Measurements from ENCODE around the gene TMEM45A. TPM values are rescaled to one million over a fixed set of nuclear protein-coding genes. Genes with fewer than 3 reads are reported as not detected.
"Not testable (repeated sequence)": the region's sequence is repeated elsewhere in the genome, so short reads cannot be mapped to it uniquely, and the experiment has no call there.

The TMEM45A gene
- total RNA-seq, 4 donors from 2014 or later: 3.5 to 7.0 (median 4.1) TPM

DNA sequence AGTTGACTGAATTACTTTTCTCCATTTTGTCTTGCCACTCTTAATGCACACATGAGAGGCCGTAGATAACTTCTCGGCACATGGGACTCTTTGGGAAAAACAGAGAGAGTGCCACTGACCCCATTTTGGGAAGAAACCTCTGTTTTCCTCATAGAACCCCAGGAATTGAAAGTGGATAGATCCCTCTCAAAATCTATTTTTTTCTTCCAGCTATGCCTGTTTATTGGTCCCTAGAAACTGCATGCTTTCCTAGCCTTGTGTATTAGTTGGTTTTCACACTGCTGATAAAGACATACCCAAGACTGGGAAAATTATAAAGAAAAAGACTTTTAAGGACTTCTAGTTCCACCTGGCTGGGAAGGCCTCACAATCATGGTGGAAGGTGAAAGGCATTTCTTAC lies 23.7 kb upstream of the TMEM45A start:
- no peak for TF ChIP-seq POLR2A (IDR thresholded peaks at IDR 0.05)
- TF ChIP-seq, protein P1, sequence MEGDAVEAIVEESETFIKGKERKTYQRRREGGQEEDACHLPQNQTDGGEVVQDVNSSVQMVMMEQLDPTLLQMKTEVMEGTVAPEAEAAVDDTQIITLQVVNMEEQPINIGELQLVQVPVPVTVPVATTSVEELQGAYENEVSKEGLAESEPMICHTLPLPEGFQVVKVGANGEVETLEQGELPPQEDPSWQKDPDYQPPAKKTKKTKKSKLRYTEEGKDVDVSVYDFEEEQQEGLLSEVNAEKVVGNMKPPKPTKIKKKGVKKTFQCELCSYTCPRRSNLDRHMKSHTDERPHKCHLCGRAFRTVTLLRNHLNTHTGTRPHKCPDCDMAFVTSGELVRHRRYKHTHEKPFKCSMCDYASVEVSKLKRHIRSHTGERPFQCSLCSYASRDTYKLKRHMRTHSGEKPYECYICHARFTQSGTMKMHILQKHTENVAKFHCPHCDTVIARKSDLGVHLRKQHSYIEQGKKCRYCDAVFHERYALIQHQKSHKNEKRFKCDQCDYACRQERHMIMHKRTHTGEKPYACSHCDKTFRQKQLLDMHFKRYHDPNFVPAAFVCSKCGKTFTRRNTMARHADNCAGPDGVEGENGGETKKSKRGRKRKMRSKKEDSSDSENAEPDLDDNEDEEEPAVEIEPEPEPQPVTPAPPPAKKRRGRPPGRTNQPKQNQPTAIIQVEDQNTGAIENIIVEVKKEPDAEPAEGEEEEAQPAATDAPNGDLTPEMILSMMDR (IDR thresholded peaks at IDR 0.05 in 4 of 5, conservative IDR thresholded peaks at IDR 0.05 in 1 of 5): no peak
- no peak overlapping the region for H3K4me3 ChIP-seq
- H3K27ac ChIP-seq: no peak overlapping the region
- intact Hi-C loops (cut with DNase I; ENCODE audit: low total_unique reads) (no loop called here), in situ Hi-C loops (cut with MboI; ENCODE audit: low sequenced_read_pairs in 4 of 4) (no loop called here)
- ATAC-seq (no peak), DNase-seq (no peak)
- no peaks in the 10 kb centered on the region for H3K9me3 ChIP-seq
- no peaks in the 10 kb centered on the region for H3K36me3 ChIP-seq
- no peaks in the 10 kb centered on the region for H3K27me3 ChIP-seq
- H3K4me1 ChIP-seq: no peaks in the 10 kb centered on the region

DNA sequence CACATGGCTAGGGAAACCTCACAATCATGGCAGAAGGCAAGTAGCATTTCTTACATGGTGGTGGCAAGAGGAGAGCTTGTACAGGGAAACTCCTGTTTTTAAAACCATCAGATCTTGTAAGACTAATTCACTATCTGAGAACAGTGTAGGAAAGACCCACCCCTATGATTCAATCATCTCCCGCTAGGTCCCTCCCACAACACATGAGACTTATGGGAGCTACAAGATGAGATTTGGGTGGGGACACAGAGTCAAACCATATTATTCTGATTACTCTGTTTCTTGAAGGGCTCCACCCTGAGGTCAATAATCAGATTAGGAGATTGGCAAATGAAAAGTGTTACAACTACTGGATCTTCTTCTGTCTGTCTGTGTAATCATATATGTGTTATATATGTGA lies 21.5 kb upstream of the TMEM45A start:
- Histone ChIP-seq H3K4me1 (no peaks in the 10 kb centered on the region), H3K27me3 (no peaks in the 10 kb centered on the region), H3K27ac (no peak overlapping the region), H3K9me3 (no peaks in the 10 kb centered on the region), H3K36me3 (no peaks in the 10 kb centered on the region), H3K4me3 (no peak overlapping the region)
- ATAC-seq (no peak), DNase-seq (no peak)
- intact Hi-C loops (cut with DNase I; ENCODE audit: low total_unique reads): no loop called here
- TF ChIP-seq POLR2A (IDR thresholded peaks at IDR 0.05): no peak
- TF ChIP-seq, protein P1 (IDR thresholded peaks at IDR 0.05 in 4 of 5, conservative IDR thresholded peaks at IDR 0.05 in 1 of 5): no peak
- in situ Hi-C loops (cut with MboI; ENCODE audit: low sequenced_read_pairs in 4 of 4): no loop called here

DNA sequence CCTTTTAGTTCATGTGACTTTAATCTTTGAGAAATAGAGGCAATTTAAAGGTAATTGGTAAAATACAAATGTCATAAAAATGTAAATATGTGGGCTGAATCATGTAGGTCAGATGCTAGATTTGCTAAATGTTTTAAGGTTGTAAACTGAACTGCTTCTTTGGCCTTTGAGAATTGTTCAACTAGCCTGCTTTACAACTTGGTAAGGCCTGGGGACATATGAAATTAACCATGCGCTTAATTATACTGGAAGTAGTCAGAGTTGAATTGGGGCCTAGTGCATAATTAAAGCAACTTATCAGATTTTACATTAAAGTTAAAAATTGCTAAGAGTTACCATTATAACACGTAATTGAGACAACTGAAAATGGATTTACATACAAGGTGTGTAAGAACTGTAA lies 21.0 kb upstream of the TMEM45A start:
- no peak overlapping the region for H3K27ac ChIP-seq
- in situ Hi-C loops (cut with MboI; ENCODE audit: low sequenced_read_pairs in 4 of 4) (no loop called here), intact Hi-C loops (cut with DNase I; ENCODE audit: low total_unique reads) (no loop called here)
- no peak for DNase-seq
- no peaks in the 10 kb centered on the region for H3K36me3 ChIP-seq
- H3K4me1 ChIP-seq: no peaks in the 10 kb centered on the region
- no peak overlapping the region for H3K4me3 ChIP-seq
- TF ChIP-seq POLR2A (IDR thresholded peaks at IDR 0.05): no peak
- TF ChIP-seq, protein P1 (IDR thresholded peaks at IDR 0.05 in 4 of 5, conservative IDR thresholded peaks at IDR 0.05 in 1 of 5): no peak
- H3K27me3 ChIP-seq: no peaks in the 10 kb centered on the region
- no peak for ATAC-seq
- no peaks in the 10 kb centered on the region for H3K9me3 ChIP-seq

DNA sequence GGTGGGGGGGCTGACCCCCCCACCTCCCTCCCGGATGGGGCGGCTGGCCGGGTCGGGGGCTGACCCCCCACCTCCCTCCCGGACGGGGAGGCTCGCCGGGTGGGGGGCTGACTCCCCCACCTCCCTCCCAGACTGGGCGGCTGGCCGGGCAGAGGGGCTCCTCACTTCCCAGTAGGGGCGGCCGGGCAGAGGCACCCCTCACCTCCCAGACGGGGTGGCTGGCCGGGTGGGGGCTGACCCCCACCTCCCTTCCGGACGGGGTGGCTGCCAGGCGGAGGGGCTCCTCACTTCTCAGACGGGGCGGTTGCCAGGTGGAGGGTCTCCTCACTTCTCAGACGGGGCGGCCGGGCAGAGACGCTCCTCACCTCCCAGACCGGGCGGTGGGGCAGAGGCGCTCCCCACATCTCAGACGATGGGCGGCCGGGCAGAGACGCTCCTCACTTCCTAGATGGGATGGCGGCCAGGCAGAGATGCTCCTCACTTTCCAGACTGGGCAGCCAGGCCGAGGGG lies 14.5 kb upstream of the TMEM45A start:
- H3K4me3 ChIP-seq; ATAC-seq; H3K4me1 ChIP-seq; H3K27me3 ChIP-seq; in situ Hi-C loops (cut with MboI; ENCODE audit: low sequenced_read_pairs in 4 of 4); H3K36me3 ChIP-seq; H3K9me3 ChIP-seq; intact Hi-C loops (cut with DNase I; ENCODE audit: low total_unique reads); H3K27ac ChIP-seq; DNase-seq: not testable (repeated sequence)

DNA sequence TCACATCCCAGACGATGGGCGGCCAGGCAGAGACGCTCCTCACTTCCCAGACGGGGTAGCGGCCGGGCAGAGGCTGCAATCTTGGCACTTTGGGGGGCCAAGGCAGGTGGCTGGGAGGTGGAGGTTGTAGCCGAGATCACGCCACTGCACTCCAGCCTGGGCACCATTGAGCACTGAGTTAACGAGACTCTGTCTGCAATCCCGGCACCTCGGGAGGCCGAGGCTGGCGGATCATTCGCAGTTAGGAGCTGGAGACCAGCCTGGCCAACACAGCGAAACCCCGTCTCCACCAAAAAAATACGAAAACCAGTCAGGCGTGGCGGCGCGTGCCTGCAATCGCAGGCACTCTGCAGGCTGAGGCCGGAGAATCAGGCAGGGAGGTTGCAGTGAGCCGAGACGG lies 13.9 kb upstream of the TMEM45A start:
- H3K36me3 ChIP-seq; intact Hi-C loops (cut with DNase I; ENCODE audit: low total_unique reads); DNase-seq; H3K27ac ChIP-seq; ATAC-seq; in situ Hi-C loops (cut with MboI; ENCODE audit: low sequenced_read_pairs in 4 of 4); H3K9me3 ChIP-seq; H3K27me3 ChIP-seq; H3K4me3 ChIP-seq; H3K4me1 ChIP-seq: not testable (repeated sequence)

DNA sequence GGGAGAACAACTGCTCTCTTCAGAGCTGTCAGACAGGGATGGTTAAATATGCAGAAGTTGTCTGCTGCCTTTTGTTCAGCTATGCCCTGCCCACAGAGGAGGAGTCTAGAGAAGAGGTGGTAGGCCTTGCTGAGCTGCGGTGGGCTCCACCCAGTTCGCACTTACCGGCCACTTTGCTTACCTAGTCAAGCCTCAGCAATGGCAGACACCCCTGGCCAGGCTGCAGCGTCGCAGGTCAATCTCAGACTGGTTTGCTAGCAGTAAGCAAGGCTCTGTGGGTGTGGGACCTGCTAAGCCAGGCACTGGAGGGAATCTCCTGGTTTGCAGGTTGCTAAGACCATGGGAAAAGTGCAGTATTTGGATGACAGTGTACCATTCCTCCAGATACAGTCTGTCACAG lies 12.3 kb upstream of the TMEM45A start:
- in situ Hi-C loops (cut with MboI; ENCODE audit: low sequenced_read_pairs in 4 of 4): no loop called here
- intact Hi-C loops (cut with DNase I; ENCODE audit: low total_unique reads): no loop called here
- Histone ChIP-seq H3K4me1 (no peaks in the 10 kb centered on the region), H3K27me3 (peaks cover 0 to 5% (median 0%) of the 10 kb centered on the region in 3 donors), H3K4me3 (no peak overlapping the region), H3K9me3 (no peaks in the 10 kb centered on the region), H3K36me3 (no peaks in the 10 kb centered on the region), H3K27ac (no peak overlapping the region)
- DNase-seq (no peak), ATAC-seq (no peak)
- TF ChIP-seq POLR2A (IDR thresholded peaks at IDR 0.05): no peak
- TF ChIP-seq, protein P1 (IDR thresholded peaks at IDR 0.05 in 4 of 5, conservative IDR thresholded peaks at IDR 0.05 in 1 of 5): no peak
